Fibroblast of mammary gland (primary cell): ENCODE measurements around the gene GOPC.

Source experiments
- DNase-seq: peaks from one replicate; pipeline ENCODE4 v3.0.0-alpha.2; 2010; ENCODE audit warnings: low read depth
- H3K4me3 ChIP-seq: 2 replicates; pipeline ENCODE4 v1.5.1; 2011; ENCODE audit warnings: low read depth, mild to moderate bottlenecking, low read length, moderate library complexity; ENCODE audit not compliant: control insufficient read depth
- CTCF ChIP-seq: conservative IDR thresholded peaks from 2 replicates; pipeline ENCODE4 v1.5.1; 2011; ENCODE audit warnings: low read depth, low read length, inconsistent platforms; ENCODE audit not compliant: control insufficient read depth, insufficient read depth

The GOPC gene

GRCh38 chr6:117619178-117619577 is 16.9 kb upstream of the GOPC start:
- no peak for DNase-seq
- no peak for TF ChIP-seq CTCF
- H3K4me3 ChIP-seq, result no peak overlapping the region

- TF ChIP-seq CTCF, result no peak
- no peak overlapping the region for H3K4me3 ChIP-seq
These were observed 15.1 kb upstream of the GOPC start for GRCh38 chr6:117617210-117618035.

GRCh38 chr6:117616391-117617209 is 14.3 kb upstream of the GOPC start:
- no peak overlapping the region for H3K4me3 ChIP-seq
- no peak for TF ChIP-seq CTCF
- no peak for DNase-seq

More at GRCh38 chr6:117617210-117618035, 15.1 kb upstream of the GOPC start:
- no peak for DNase-seq

- no peak for TF ChIP-seq CTCF
- DNase-seq, result no peak
- no peak overlapping the region for H3K4me3 ChIP-seq
These were observed 13.6 kb upstream of the GOPC start for GRCh38 chr6:117615750-117616390.

- DNase-seq, result no peak
- TF ChIP-seq CTCF, result no peak
- no peak overlapping the region for H3K4me3 ChIP-seq
These were observed 11.7 kb upstream of the GOPC start for GRCh38 chr6:117613920-117614560.

GRCh38 chr6:117607511-117607910 is 5.2 kb upstream of the GOPC start:
- no peak for DNase-seq
- TF ChIP-seq CTCF, result no peak

More at GRCh38 chr6:117607511-117607910, 5.2 kb upstream of the GOPC start:
- H3K4me3 ChIP-seq, result no peak overlapping the region
